ENCODE results near the gene DNAH17. TPM values are rescaled to one million over a fixed set of nuclear protein-coding genes. Genes with fewer than 3 reads are reported as not detected.
A peak's percentile ranks its signal among the peaks of the same experiment; 100 is the strongest.

DNAH17 gene
- total and polyA plus RNA-seq, 4 donors: 0.61 to 4.8 (median 2.7) TPM

- peaks cover 10% of the 10 kb centered on the region for H3K4me1 ChIP-seq (ENCODE audit: control insufficient read depth, insufficient read depth, low read length)
- no peaks in the 10 kb centered on the region for H3K9me3 ChIP-seq (ENCODE audit: control insufficient read depth, insufficient read depth, low read length)
- H3K4me3 ChIP-seq (ENCODE audit: low read depth, low read length): no peak overlapping the region
- no peak overlapping the region for H3K27ac ChIP-seq (ENCODE audit: low read depth, low read length)
- DNase-seq (ENCODE audit: low read depth in 4 of 6, low spot score in 6 of 6): no peak
- H3K36me3 ChIP-seq (ENCODE audit: control insufficient read depth, insufficient read depth, low read length): no peaks in the 10 kb centered on the region
- WGBS (ENCODE audit: insufficient coverage): 83% methylated on average over 8 of the region's 12 CpGs
- H3K27me3 ChIP-seq (ENCODE audit: control insufficient read depth, insufficient read depth, low read length): no peaks in the 10 kb centered on the region
Measured at GRCh38 chr17:78596871-78597764, 19.9 kb upstream of the DNAH17 start.

DNA sequence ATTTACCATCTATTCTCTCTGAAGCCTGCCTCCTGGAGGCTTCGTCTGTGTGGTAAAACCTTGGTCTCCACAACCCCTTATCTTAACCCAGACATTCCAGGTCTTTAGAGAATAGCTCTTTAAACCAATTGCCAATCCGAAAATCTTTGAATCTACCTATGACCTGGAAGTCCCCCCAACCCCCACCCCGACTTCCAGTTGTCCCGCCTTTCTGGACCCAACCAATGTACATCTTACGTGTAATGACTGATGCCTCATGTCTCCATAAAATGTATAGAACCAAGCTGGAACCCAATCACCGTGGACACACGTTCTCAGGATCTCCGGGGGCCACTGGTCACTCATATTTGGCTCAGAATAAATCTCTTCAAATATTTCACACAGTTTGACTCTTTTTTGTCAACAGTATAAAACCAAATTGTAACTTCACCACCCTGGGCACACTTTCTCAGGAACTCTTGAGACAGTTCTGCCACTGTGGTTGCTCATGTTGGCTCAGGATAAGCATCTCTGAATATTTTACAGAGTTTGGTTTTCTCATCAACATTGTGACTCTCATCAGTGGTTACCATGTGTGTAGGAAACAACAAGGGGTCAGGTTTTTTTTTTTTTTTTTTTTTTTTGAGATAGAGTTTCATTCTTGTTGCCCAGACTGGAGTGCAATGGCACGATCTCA, 18.1 kb upstream of the DNAH17 start:
- Histone ChIP-seq H3K9me3 (ENCODE audit: control insufficient read depth, insufficient read depth, low read length) (no peaks in the 10 kb centered on the region), H3K36me3 (ENCODE audit: control insufficient read depth, insufficient read depth, low read length) (no peaks in the 10 kb centered on the region), H3K4me3 (ENCODE audit: low read depth, low read length) (no peak overlapping the region), H3K27ac (ENCODE audit: low read depth, low read length) (no peak overlapping the region), H3K4me1 (ENCODE audit: control insufficient read depth, insufficient read depth, low read length) (peaks cover 11% of the 10 kb centered on the region), H3K27me3 (ENCODE audit: control insufficient read depth, insufficient read depth, low read length) (no peaks in the 10 kb centered on the region)
- 92% methylated on average over 8 of the region's 9 CpGs for WGBS (ENCODE audit: insufficient coverage)
- no peak for DNase-seq (ENCODE audit: low read depth in 4 of 6, low spot score in 6 of 6)

GRCh38 chr17:78592991-78593329, 15.8 kb upstream of the DNAH17 start:
- Histone ChIP-seq H3K27ac (ENCODE audit: low read depth, low read length) (no peak overlapping the region), H3K36me3 (ENCODE audit: control insufficient read depth, insufficient read depth, low read length) (no peaks in the 10 kb centered on the region), H3K4me3 (ENCODE audit: low read depth, low read length) (no peak overlapping the region), H3K4me1 (ENCODE audit: control insufficient read depth, insufficient read depth, low read length) (peaks cover 7% of the 10 kb centered on the region), H3K27me3 (ENCODE audit: control insufficient read depth, insufficient read depth, low read length) (no peaks in the 10 kb centered on the region), H3K9me3 (ENCODE audit: control insufficient read depth, insufficient read depth, low read length) (no peaks in the 10 kb centered on the region)
- WGBS (ENCODE audit: insufficient coverage): 89% methylated on average over 3 of the region's 6 CpGs
- DNase-seq (ENCODE audit: low read depth in 4 of 6, low spot score in 6 of 6): no peak

GRCh38 chr17:78591263-78591671, 14.1 kb upstream of the DNAH17 start:
- H3K9me3 ChIP-seq (ENCODE audit: control insufficient read depth, insufficient read depth, low read length): no peaks in the 10 kb centered on the region
- no peak for DNase-seq (ENCODE audit: low read depth in 4 of 6, low spot score in 6 of 6)
- no peak overlapping the region for H3K27ac ChIP-seq (ENCODE audit: low read depth, low read length)
- no peaks in the 10 kb centered on the region for H3K36me3 ChIP-seq (ENCODE audit: control insufficient read depth, insufficient read depth, low read length)
- no peak overlapping the region for H3K4me3 ChIP-seq (ENCODE audit: low read depth, low read length)
- no peaks in the 10 kb centered on the region for H3K27me3 ChIP-seq (ENCODE audit: control insufficient read depth, insufficient read depth, low read length)
- WGBS (ENCODE audit: insufficient coverage): 89% methylated on average over 8 of the region's 16 CpGs
- peaks cover 7% of the 10 kb centered on the region for H3K4me1 ChIP-seq (ENCODE audit: control insufficient read depth, insufficient read depth, low read length)

- 85% methylated on average over 6 of the region's 13 CpGs for WGBS (ENCODE audit: insufficient coverage)
- peaks cover 7% of the 10 kb centered on the region for H3K4me1 ChIP-seq (ENCODE audit: control insufficient read depth, insufficient read depth, low read length)
- no peak overlapping the region for H3K27ac ChIP-seq (ENCODE audit: low read depth, low read length)
- H3K4me3 ChIP-seq (ENCODE audit: low read depth, low read length): no peak overlapping the region
- no peaks in the 10 kb centered on the region for H3K36me3 ChIP-seq (ENCODE audit: control insufficient read depth, insufficient read depth, low read length)
- H3K9me3 ChIP-seq (ENCODE audit: control insufficient read depth, insufficient read depth, low read length): no peaks in the 10 kb centered on the region
- H3K27me3 ChIP-seq (ENCODE audit: control insufficient read depth, insufficient read depth, low read length): no peaks in the 10 kb centered on the region
- no peak for DNase-seq (ENCODE audit: low read depth in 4 of 6, low spot score in 6 of 6)
Measured at GRCh38 chr17:78589885-78590284, 12.7 kb upstream of the DNAH17 start.

DNA sequence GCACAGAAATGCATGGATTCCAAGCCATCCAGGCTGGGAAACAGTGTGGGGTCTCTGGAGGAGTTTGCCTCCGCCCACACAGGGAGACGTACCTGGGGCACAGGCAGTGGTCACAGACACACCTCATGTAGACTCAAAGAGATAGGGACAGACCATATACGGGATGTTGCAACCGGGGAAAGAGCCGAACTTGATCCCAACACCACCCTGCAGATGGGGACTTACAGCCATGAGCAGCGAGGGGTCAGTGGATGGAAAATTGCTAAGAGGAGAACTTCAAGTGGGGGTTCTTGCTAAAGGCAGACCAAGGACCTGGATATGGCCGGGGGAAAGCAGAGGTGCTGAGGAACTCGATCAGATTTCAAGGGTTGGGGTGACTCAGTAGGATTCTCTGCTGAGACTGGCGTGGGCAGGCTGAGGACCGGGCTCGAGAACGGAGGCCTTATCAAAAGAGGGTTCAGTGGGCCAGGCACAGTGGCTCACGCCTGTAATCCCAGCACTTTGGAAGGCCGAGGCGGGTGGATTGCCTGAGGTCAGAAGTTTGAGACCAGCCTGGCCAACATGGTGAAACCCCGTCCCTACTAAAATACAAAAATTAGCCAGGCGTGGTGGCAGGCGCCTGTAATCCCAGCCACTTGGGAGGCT, 12.0 kb upstream of the DNAH17 start:
- H3K4me1 ChIP-seq (ENCODE audit: control insufficient read depth, insufficient read depth, low read length): peaks cover 7% of the 10 kb centered on the region
- WGBS (ENCODE audit: insufficient coverage): 97% methylated on average over 15 of the region's 18 CpGs
- H3K36me3 ChIP-seq (ENCODE audit: control insufficient read depth, insufficient read depth, low read length): no peaks in the 10 kb centered on the region
- DNase-seq (ENCODE audit: low read depth in 4 of 6, low spot score in 6 of 6): no peak
- no peaks in the 10 kb centered on the region for H3K9me3 ChIP-seq (ENCODE audit: control insufficient read depth, insufficient read depth, low read length)
- no peak overlapping the region for H3K4me3 ChIP-seq (ENCODE audit: low read depth, low read length)
- no peaks in the 10 kb centered on the region for H3K27me3 ChIP-seq (ENCODE audit: control insufficient read depth, insufficient read depth, low read length)
- no peak overlapping the region for H3K27ac ChIP-seq (ENCODE audit: low read depth, low read length)

DNA sequence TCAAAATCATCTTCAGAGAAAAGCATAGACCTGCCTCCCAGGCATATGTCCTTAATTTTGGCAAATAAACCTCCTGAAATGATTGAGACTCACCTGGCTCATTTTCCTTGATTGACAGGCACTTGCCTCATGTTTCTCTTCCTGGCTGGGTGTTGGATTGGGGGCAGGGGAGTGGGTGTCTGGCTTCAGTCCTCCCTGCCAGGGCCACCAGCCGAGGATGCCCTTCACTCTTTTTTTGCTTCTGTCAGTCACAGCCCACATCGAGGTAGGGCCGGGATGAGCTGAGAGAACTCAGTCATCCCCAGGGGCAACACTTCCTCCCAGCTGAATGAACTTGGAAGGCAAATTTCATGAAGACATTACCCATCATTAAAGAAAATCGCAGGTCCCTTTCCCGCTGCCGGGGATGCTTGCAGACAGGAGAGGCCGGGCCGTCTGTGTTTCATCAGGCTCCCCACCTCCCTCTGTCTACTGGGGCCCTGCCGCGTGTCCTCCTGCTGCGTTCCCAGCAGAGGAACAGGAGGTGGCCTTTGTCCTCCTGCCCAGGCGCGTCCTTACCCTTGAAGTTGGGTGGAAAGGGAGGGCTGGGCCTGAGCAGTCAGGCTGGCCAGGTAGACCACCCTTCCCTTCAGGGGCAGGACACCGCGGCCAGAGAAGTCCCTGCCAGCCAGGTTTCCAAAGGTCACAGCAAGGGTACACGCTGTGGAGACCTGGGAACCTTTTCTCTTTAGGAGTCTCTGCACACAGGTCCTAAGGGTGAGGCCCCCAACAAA, 11.2 kb upstream of the DNAH17 start:
- peaks cover 7% of the 10 kb centered on the region for H3K4me1 ChIP-seq (ENCODE audit: control insufficient read depth, insufficient read depth, low read length)
- no peak for DNase-seq (ENCODE audit: low read depth in 4 of 6, low spot score in 6 of 6)
- no peak overlapping the region for H3K27ac ChIP-seq (ENCODE audit: low read depth, low read length)
- 73% methylated on average over 11 of the region's 16 CpGs for WGBS (ENCODE audit: insufficient coverage)
- no peaks in the 10 kb centered on the region for H3K36me3 ChIP-seq (ENCODE audit: control insufficient read depth, insufficient read depth, low read length)
- H3K4me3 ChIP-seq (ENCODE audit: low read depth, low read length): no peak overlapping the region
- no peaks in the 10 kb centered on the region for H3K27me3 ChIP-seq (ENCODE audit: control insufficient read depth, insufficient read depth, low read length)
- H3K9me3 ChIP-seq (ENCODE audit: control insufficient read depth, insufficient read depth, low read length): no peaks in the 10 kb centered on the region

DNA sequence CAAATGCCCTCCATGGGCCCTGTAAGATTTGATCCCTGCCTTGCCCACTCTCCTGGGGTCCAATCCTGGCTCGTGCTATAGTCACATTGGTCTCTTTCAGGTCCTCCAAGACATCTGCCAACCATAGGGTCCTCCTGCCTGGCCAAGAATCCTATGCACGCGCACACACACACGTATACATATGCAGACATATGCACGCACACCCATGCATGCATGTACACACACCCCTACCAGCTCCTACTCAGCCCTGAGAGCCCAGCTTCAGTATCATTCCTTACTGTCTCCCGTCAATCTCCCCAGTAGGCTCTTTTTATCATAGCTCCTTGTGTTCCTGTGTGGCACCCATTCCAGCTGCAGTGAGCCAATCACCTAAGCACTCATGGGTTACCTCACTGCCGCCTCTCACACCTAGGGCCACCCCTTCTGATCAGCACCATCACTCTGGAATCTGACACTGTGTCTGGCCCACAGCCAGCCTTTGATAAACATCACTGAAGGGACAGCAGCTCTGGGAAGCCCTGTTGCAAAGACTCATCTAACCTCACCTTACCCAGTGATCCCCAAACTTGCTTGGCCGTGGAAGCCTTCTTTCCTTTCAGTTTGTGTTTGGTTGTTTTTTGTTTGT, 7.9 kb upstream of the DNAH17 start:
- Histone ChIP-seq H3K27ac (ENCODE audit: low read depth, low read length) (no peak overlapping the region), H3K27me3 (ENCODE audit: control insufficient read depth, insufficient read depth, low read length) (no peaks in the 10 kb centered on the region), H3K4me1 (ENCODE audit: control insufficient read depth, insufficient read depth, low read length) (no peaks in the 10 kb centered on the region), H3K4me3 (ENCODE audit: low read depth, low read length) (no peak overlapping the region), H3K9me3 (ENCODE audit: control insufficient read depth, insufficient read depth, low read length) (no peaks in the 10 kb centered on the region), H3K36me3 (ENCODE audit: control insufficient read depth, insufficient read depth, low read length) (no peaks in the 10 kb centered on the region)
- DNase-seq (ENCODE audit: low read depth in 4 of 6, low spot score in 6 of 6): no peak
- 93% methylated on average over 7 of the region's 8 CpGs for WGBS (ENCODE audit: insufficient coverage)

DNA sequence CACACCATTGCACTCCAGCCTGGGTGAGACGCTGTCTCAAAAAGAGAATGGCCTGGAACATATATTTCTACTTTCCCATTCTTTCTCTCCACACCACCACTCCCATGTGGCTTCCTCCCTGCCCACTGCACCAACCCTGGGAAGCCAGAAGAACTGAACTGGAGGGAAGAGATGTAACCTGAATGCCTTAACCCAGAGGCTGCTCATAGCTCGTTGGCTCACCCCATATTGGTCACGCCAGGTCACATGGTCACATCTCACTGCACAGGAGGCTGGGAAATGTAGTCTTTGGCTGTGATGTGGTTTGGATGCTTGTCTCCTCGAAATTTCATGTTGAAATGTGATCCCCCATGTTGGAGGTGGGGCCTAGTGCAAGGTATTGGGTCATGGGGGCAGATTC, 5.9 kb upstream of the DNAH17 start:
- 35% methylated on average over 3 of the region's 4 CpGs for WGBS (ENCODE audit: insufficient coverage)
- Histone ChIP-seq H3K36me3 (ENCODE audit: control insufficient read depth, insufficient read depth, low read length) (no peaks in the 10 kb centered on the region), H3K27ac (ENCODE audit: low read depth, low read length) (no peak overlapping the region)

More for the DNA sequence above, 5.9 kb upstream of the DNAH17 start:
- no peak overlapping the region for H3K4me3 ChIP-seq (ENCODE audit: low read depth, low read length)
- no peaks in the 10 kb centered on the region for H3K9me3 ChIP-seq (ENCODE audit: control insufficient read depth, insufficient read depth, low read length)
- DNase-seq (ENCODE audit: low read depth in 4 of 6, low spot score in 6 of 6): peak in 1 of 6 donors; percentile 8
- H3K27me3 ChIP-seq (ENCODE audit: control insufficient read depth, insufficient read depth, low read length): no peaks in the 10 kb centered on the region
- H3K4me1 ChIP-seq (ENCODE audit: control insufficient read depth, insufficient read depth, low read length): no peaks in the 10 kb centered on the region

Measured in spinal cord (tissue), 10 donors.